Measurements from ENCODE around the gene ZMIZ2. TPM values are rescaled to one million over a fixed set of nuclear protein-coding genes. Genes with fewer than 3 reads are reported as not detected.

Gene ZMIZ2
- total RNA-seq, 1 experiment from 2014 or later = 91.3 TPM

DNA sequence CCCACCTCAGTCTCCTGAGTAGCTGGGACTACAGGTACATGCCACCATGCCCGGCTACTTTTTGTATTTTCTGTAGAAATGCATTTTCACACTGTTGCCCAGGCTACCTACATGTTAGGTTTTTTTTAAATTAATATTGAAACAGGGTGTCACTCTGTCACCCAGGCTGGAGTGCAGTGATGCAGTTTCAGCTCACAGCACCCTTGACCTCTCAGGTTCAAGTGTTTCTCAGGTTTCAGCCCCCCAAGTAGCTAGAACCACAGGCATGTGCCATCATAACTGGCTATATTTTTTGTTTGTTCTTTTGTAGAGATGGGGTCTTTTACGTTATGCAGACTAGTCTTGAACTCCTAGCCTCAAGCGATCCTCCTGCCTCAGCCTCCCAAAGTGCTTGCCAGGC lies 32.4 kb upstream of the ZMIZ2 start (continued):
- TF ChIP-seq CBX3 (IDR thresholded peaks at IDR 0.05; ENCODE audit: low read depth) = no peak

DNA sequence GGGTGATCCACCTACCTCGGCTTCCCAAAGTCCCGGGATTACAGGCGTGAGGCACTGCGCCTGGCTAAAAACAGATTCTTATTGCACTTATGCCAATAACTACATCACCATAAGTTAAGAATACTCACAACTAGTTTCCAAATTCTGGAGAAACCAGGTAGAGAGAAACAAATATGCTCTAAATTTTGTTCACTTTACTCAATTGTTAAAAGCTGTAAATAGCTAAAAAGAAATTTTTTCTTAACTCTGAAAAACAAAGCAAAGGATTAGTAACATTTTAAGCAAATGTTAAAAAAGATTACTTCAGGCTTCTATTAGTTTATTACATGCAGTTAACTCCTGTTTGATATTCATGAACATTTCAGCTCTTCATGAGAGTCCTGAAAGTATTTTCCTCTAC lies 28.3 kb upstream of the ZMIZ2 start:
- Histone ChIP-seq H3K4me3 (replicated peaks in 1 of 2; ENCODE audit: low read depth in 1 of 2, low read length in 2 of 2) (no peak overlapping the region), H2AFZ (ENCODE audit: low read depth, low read length, poor library complexity, severe bottlenecking) (no peak overlapping the region), H3K4me2 (ENCODE audit: low read length) (no peak overlapping the region), H3K36me3 (ENCODE audit: control insufficient read depth in 1 of 2, insufficient read depth in 2 of 2, low read length in 2 of 2) (no peaks in the 10 kb centered on the region), H4K20me1 (ENCODE audit: insufficient read depth) (no peaks in the 10 kb centered on the region), H3K4me1 (ENCODE audit: control insufficient read depth in 1 of 2, insufficient read depth in 2 of 2, low read length in 2 of 2) (no peaks in the 10 kb centered on the region), H3K27me3 (ENCODE audit: insufficient read depth, low read length) (no peaks in the 10 kb centered on the region), H3K9me2 (ENCODE audit: insufficient read depth) (no peaks in the 10 kb centered on the region), H3K79me2 (ENCODE audit: insufficient read depth, low read length) (no peaks in the 10 kb centered on the region), H3K27ac (ENCODE audit: low read depth, low read length) (no peak overlapping the region), H3K9me3 (ENCODE audit: control insufficient read depth in 1 of 2, insufficient read depth in 1 of 2, low read depth in 1 of 2, low read length in 2 of 2) (no peaks in the 10 kb centered on the region), H3K9ac (ENCODE audit: low read length) (no peak overlapping the region)
- TF ChIP-seq YY1 (IDR thresholded peaks at IDR 0.05; ENCODE audit: extremely low read depth, insufficient replicate concordance, low read depth, low read length) = no peak
- TF ChIP-seq, protein P1, sequence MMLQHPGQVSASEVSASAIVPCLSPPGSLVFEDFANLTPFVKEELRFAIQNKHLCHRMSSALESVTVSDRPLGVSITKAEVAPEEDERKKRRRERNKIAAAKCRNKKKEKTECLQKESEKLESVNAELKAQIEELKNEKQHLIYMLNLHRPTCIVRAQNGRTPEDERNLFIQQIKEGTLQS (IDR thresholded peaks at IDR 0.05) = no peak
- no peak for TF ChIP-seq ZNF274 (IDR thresholded peaks at IDR 0.05; ENCODE audit: low read depth, low read length)
- TF ChIP-seq CEBPB (IDR thresholded peaks at IDR 0.05; ENCODE audit: low read depth) = no peak
- TF ChIP-seq SIN3A (IDR thresholded peaks at IDR 0.05; ENCODE audit: low read depth) = no peak
- no peak for TF ChIP-seq RAD21 (IDR thresholded peaks at IDR 0.05; ENCODE audit: low read depth)
- no peak for TF ChIP-seq SP1 (IDR thresholded peaks at IDR 0.05; ENCODE audit: low read depth)
- no peak for TF ChIP-seq FOSL1 (IDR thresholded peaks at IDR 0.05; ENCODE audit: low read depth)
- no peak for TF ChIP-seq POLR2A (IDR thresholded peaks at IDR 0.05; ENCODE audit: borderline replicate concordance, extremely low read depth, insufficient read depth, insufficient read length)
- no peak for TF ChIP-seq POLR2AphosphoS5 (IDR thresholded peaks at IDR 0.05; ENCODE audit: low read depth, low read length)
- no peak for TF ChIP-seq EZH2 (IDR thresholded peaks at IDR 0.05)
- no peak for TF ChIP-seq EZH2phosphoT487 (IDR thresholded peaks at IDR 0.05; ENCODE audit: borderline replicate concordance)
- TF ChIP-seq TCF7L2 (IDR thresholded peaks at IDR 0.05; ENCODE audit: borderline replicate concordance, extremely low read depth, insufficient read depth, insufficient read length) = no peak
- TF ChIP-seq SRF (IDR thresholded peaks at IDR 0.05; ENCODE audit: low read depth) = no peak
- TF ChIP-seq ELF1 (IDR thresholded peaks at IDR 0.05; ENCODE audit: borderline replicate concordance, low read depth) = no peak
- no peak for ATAC-seq
- RAD21 ChIA-PET (ENCODE audit: low non-redundant PET in 1 of 2, low total read pairs in 2 of 2, uncharacterized antibody in 2 of 2, unreplicated experiment in 2 of 2) = no interaction called here
- CTCF ChIA-PET = no interaction called here
- DNase-seq (ENCODE audit: low read depth, low spot score) = no peak
- POLR2A ChIA-PET = no interaction called here
- no TSS peak for BruUV-seq (replicated peaks)
- intact Hi-C loops (cut with micrococcal nuclease) = no loop called here

Measured in HCT116 (cell line).